Hippocampal formation (tissue), 2 donors: Measurements from ENCODE around the gene VSTM2L.

Experiments
- DNase-seq, 2 donors: peaks; one replicate each; lab custom pipeline; 2025; lab: John Stamatoyannopoulos, UW

VSTM2L gene

DNA sequence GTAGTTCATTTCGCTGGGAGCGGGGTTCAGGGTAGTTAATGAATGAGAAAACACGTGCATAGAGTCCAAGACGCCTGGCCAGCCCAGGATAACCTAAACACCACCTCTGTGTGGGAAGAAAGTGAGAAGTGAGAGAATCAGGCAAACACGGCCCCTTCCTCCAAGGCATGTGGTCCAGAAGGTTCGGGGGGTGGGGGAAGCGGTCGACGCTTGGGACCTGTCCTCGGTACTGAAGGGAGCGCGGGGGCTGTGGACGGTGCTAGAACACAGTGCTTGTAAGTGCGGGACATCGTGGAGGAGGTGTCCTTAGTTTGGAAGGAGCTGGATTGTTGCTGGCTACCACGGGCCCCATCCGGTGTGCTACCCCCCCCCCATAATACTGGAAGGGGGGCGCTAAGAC lies 1.7 kb upstream of the VSTM2L start:
- no peak for DNase-seq

DNA sequence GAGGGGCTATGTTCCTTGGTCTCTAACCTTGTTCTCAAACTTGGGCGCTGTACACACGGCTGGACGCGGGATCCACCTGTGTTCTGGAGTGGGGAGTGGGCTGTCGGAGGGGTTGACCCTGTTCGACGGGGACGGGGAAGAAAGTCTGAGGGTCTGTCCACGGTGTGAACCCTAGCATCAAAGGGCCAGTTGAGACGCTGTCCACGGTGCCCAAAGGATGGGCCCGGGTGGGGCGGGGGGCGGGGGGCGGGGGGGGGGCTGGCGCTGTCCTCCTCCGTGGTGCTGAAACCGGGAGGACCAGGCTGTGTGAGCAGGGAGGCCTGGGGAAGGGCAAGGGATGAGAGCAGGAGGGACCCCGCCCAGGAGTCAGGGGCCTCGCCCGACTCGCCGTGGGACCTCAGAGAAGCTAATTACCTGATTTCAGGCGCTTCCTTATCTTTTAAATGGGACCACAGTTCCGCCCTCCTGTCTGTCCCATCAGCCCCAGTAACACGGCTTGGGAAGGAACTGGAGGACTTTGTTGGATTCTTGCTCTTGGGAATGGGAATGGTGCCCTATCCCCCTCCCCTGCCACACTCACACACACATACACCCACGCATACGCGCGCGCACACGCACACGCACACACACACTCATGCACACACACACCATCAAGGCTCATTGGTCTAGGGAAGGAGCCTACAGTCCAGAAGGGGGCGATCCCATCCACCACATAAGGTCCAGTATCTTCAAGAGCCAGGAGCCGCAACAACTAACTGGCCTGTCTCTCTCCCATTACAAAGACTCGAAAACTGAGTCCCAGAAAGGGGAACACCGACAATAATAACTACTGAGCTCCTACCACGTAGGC lies 1.0 kb upstream of the VSTM2L start:
- no peak for DNase-seq

DNA sequence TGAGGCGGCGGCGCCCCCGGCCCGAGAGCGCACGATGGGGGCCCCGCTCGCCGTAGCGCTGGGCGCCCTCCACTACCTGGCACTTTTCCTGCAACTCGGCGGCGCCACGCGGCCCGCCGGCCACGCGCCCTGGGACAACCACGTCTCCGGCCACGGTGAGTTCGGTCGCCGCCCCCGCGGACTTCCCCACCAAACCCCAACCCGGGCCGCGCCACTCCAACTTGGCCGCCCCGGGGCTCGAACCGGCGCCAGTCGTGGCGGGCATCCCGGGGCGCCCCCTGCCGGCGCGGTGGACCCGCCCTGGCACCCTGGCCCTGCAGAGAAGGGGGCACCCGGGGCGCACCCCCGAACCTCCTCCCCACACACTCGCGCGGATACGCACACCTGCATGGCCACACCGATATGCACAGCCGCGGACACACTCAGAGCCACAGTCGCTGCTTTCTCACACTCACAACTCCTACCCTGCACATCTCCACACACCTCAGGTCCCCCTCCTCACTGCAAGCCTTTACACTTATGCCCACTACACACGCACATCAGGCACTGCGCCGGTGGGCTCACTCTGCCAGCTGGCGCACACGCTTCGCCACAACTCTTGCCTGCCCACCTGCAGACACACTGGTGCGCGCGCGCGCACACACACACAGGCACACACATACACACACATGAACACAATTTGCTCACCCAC lies 535 bp downstream of the VSTM2L start:
- no peak for DNase-seq

DNA sequence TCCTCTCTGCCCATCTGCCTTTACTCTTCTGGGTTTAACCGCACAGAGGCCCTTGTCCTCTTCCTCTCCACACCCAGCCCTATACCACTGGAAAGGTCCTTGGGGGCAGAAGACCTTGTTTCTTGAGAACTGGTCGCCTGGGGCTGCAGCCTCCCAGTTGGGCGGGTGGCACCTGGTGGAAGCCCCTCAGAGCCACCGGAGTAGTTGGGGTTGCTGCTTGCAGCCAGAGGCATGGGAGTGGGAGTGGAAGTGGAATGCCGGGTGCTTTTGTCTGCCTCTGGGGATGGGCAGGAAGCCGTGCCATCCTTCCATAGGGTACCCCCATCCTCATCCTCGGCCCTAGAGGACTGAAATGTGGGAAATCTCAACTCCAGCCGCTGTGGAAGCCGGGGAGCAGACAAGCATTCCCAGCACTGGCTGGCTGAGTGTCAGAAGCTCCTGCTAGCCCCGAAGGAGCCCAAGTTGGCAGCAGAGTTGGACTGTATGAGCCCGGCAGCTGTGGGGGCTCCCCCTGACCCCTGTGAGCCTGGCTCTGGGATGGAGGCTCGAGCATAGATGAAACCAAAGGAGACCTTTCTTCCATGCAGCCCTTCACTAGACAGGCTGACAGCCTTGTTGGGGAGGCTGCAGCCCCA lies 1.2 kb downstream of the VSTM2L start:
- DNase-seq: no peak

DNA sequence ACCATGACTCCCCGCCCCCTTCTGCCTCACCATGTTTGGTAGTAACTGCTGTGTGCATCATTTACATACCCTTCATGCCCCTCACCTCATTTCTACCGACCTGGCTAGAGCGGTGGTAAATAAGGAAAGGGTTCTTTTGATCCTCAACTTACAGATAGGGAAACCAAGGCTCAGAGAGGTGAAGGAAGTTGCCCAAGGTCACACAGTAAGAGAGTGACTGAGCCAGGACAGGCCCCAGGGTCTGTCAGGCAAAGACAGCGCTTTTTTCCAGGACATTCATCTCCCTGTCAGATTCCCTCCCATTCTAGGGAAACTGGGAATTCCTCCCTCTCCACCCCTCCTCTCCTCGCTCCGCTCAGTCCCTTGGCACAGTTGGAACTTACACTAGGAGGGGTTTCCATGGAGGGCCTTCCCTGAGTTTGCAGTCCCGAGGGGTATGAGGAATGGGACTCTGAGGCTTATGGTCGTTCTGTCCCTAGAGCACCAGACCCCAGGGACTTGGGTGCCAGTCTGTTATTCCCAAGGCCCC lies 2.0 kb downstream of the VSTM2L start:
- DNase-seq: no peak

DNA sequence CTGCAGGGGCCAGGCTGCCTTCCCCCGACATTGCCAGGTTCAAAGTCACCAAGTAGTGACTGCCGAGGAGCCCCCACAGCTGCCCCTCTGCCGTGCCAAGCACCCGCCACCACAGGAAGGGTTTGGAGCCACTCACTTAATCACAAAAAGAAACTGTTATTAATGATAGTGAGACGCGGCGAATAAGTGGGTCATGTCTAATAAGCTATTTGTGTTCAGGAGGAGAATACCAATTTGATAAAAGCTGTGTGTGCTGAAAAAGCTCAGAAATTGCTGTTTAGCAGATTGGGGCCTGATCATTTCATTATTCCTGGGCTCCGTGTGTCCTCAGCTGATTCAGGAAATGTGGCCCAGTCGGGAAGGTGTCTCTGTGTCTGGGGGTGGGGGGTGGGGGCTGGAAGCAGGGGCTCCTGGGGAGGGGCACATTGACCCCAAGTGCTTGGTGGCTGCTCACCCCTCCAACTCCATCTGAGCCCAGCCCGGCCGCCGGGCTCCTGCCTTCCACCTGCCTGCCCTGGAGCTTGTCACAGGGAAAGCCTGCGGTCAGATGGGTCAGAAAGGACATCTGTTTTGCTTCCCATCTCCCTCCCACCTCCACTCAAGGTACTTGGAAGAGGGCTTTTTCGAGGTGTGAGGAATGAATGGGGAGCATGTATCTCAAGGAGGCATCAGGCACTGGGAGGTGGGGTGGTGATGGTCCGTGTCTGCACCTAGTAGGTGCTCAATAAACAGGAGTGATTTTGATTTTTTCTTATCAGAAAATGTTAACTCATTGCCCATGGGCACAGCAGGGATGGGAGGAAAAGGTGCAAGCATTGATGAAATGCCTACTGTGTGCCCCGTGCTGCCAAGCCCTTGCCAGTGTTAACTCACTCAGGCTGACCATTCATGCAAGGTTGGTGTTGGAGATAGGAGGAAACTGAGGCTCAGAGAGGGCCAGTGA lies 3.0 kb downstream of the VSTM2L start:
- no peak for DNase-seq

DNA sequence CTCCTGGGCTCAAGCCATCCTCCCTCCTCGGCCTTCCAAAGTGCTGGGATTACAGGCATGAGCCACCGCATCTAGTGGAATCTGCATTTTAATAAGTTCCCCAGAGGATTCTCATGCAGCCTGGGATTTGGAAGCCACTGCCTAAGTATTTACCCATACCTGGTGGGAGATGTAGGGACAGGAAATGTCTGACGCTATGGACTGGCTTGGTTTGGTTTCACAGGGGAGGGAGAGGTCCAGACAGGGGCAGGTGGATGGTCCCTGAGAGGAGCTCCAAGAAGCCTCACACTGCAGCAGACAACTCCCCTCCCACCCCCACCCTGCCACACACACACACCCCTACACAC lies 4.4 kb downstream of the VSTM2L start:
- DNase-seq: no peak

DNA sequence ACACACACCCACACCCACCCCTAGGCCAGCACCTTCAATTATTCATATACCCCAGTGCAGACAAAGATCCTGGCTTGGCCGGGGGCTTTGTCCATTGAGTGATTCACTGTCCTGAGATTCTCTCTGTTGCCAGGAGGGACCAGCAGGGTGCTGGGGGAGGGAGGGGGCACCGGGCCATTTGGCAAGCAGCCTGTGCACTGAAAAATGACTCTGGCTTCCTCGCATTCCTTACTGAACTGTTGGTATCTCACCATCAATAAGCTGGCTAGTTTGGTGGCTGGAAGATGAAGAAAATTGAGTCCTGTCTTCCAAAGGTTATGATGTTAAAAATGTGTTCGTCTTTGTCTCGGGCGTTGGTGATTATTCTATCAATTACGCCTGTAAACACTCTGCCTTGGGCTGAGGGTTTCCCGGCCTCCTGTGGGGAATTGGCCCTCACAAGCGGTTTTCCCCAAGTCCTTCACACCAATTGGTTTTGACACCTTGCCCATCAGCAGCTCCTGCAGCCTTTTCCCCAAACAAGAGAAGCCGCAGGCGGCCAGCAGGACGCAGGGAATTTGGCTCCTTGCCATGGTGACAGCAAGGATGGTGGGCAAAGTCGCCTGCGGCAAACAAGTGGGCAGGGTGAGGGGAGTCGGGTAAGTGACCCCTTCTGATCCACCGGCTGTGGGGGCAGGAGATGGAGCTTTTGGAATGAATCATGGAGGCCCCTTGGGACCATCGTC lies 4.9 kb downstream of the VSTM2L start:
- no peak for DNase-seq

DNA sequence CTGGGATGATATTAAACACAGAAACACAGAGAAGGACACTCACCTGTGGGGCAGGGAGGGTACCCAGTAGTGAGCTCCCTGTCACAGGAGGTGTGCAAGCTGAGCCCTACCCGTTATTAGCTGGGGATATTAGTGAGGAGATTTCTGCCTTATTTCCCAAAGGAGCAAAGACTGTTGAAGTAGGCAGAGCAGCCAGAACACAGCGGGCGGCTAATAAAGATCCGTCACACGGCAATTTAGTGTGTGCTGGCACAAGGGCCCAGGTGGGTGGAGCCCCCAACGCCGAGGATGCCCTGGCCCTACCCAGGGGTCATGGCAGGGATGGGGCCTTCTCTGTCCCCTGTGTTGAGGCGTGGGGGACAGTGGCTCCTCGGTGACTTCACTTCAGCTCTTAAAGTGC lies 8.3 kb downstream of the VSTM2L start:
- DNase-seq: no peak

DNA sequence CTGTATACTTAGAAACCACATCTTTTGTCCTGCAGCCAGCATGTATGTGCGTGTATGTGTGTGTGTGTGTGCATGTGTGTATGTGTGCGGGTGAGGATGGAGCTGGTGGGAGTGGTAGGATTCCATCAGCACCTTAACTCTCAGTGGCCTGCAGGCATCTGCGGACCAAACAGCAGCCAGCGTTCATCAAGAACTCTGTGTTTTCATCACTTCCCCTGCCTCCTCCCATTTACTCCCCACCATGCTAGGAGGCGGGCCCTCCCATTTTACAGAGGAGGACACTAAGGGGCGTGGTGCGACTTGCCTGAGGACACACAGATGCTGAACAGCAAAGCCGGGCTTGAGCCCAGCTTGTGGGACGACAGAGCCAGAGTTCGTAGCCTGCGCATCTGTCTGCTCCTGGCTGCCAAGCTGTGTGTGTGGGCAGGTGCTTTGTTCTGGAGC lies 8.9 kb downstream of the VSTM2L start:
- no peak for DNase-seq

DNA sequence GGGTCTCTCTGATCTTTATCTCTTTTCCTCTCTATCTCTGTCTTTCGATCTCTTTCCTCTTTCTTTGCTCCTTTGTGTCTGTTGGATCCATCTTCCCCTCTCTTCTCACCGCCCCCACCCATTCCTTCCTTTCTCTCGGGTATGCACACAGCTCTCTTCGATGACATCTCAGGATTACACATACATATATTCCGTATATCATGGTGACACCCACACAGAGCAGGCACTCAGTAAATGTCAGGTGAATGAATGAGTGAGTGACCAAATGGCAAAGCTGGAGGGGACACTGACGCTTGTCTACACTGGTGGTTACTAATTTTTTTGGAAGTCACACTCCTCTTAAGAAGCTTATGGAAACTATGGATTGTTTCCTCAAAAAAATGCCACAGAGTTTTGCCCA lies 9.9 kb downstream of the VSTM2L start:
- no peak for DNase-seq

DNA sequence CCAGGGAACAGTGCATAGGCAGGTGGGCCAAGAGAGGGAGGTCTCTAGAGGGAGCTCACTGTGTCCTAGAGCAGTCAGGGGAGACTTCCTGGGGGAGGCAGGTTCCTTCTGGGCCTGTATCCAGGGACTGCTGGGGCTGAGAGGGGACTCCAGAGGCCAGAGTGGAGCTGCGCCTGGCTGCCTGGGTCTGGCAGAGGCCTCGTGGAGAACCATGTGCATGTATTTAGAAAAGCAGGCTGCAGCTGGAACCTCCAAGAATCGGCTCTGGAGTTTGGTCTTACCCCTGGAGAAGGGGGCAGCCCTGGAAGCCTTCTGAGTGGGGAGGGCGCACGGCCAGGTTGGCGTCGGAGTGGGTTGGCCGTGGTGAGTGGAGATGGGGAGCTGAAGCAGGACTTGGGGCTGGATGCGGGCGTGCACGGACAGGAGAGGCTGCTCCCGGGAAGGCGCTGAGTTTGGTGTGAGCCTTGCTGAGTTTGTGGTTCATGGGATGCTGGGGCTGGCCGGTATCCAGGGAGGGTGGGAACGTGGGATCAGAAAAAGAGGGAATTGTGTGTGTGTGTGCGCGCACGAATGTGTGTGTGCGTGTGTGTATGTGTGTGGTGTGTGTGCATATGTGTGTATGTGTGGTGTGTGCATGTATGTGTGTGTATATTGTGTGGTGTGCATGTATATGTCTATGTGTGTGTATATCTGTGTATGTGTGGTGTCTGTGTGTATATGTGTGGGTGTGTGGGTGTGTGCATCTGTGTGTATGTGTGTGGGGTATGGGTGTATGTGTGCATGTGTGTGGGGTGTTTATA lies 10.8 kb downstream of the VSTM2L start:
- no peak for DNase-seq

DNA sequence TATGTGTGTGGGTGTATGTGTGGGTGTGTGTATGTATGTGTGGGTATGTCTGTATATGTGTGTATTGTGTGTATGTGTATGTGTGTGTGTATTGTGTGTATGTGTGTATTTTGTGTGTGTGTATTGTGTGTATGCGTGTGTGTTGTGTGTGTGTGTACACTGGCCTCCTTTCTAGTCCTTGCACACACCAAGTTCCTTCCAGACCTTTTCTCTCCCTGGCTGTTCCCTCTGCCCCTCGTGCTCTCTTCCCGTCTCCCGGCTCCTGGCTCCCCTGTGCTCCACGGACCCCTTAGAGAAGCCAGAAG lies 11.4 kb downstream of the VSTM2L start:
- DNase-seq: no peak

DNA sequence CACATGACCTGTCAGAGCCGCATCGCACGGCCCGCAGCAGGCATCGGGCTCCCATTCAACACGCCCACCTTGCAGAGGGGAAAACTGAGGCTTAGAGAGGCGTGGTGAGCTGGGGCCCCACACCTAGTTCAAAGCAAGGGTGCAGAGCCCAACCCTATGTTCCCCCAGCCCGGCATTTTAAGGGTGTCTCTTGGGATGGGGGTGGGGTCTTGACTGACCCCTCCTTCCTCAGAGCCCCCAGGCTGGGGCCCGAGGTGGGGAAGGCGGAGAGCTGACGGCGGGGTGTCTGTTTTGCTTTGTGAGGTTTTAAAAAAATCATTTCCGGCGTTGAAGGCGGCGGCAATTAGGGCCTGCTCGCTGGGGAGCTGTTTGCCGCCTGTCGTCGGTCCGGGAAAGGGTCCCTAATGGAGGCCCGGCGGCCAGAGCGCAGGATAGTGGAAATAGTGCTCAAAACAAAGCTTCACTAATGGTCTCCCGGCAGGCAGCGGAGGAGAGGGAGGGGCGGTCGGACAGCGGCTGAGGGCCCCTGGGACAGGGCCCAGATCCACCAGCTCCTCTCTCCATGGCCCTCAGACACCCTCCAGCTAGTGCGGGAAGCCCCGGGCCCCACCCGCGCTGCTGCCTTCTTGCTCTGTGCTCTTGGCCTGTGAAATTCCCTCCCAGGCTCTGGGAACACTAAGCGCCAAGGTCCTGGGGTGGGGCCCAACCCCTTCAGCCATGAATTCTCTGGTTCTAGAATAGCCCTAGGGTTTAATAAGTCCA lies 11.9 kb downstream of the VSTM2L start:
- DNase-seq: no peak

DNA sequence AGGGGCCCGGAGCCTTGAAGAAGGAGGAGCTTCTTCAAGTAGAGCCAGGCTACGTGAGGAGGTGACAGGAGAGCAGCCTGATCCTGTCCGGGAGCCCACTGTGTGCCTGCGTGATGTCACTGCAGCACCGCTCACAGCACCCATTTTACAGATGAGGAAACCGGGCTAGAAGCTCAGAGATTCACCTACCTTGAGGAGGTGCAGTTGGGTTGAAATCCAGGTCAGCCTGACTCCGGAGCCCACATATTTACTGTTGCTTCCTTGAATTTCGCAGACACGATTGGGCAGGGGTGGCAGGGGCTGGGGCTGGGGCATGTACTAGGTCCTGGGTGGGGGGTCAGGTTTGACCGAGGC lies 12.5 kb downstream of the VSTM2L start:
- no peak for DNase-seq

DNA sequence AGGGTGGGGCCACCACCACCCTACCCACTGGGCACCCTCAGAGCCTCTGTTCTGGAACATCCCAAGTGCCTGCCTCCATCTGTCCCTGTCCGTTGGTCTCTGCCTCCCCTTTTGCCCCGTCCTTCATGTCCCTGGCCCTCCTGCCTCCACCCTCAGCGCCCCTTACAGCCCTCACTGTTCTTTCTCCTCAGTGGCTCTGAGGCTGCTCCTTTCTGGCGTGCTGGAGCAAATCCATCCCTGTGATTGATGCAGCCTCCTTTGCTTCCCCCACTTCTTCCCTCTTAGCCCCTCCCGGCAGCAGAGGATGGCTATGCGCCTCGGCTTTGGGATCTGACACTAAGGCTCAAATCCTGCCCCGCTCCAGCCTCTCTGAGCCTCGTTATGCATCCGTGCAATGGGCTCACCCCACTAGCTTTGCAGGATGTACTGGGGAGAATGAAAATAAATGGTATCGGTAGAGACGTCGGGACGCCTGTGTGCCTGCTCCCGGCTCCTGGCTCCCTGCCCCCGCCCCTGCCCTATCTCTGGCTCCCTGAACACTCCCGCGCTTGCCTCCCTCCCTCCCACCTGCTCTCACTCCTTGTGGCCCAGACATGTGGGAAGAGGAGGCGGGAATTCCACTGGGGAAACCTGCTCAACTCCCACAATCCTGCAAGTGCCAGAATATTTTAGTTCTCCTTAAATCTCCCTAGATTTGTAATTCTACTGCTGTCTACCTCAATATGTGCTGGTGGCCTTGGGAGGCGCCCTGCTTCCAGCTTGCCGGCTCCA lies 13.1 kb downstream of the VSTM2L start:
- DNase-seq: no peak

DNA sequence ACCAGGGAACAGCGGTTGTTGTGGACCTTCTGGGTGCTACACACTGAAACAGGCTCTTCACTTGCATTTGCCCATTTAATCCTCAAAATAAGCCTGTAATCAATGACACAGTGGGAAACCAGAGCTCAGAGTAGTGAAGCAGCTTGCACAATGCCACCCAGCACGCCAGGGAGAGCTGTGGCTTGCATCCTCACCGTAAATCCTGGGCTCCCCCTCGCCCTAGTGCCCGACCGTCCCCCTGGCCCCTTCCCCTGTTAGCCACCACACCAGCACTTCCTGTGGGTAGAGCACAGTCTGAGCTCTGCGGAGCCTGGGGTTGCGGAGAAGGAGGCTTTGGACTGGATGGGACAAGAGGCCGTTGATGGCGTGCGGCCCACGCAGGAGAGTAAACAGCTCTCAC lies 14.5 kb downstream of the VSTM2L start:
- DNase-seq: no peak

DNA sequence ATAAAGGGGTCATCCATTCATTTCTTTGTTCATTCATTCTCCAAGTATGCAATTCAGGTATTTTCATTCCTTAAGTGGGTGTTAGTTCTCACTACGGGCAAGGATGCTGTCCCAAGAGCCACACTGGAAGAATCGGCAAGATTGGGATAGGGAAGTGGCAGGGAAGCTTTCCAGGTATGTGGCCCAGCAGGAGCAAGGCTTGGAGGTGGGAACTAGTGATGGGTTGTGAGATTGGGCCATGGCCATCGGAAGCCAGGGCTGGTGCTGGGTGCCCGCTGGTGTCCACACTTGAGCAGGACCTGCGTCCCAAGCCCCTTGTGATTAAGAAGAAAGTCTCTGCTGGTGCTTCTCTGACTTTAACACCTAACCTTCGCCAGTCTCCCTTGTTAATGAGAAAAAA lies 15.1 kb downstream of the VSTM2L start:
- DNase-seq: no peak
